ENCODE measurements around the gene TRIM2. TPM values are rescaled to one million over a fixed set of nuclear protein-coding genes. Genes with fewer than 3 reads are reported as not detected.

The TRIM2 gene
- polyA plus RNA-seq, 4 donors = 79.6 to 84.0 (median 81.3) TPM

GRCh38 chr4:153362184-153362583 is 157.9 kb downstream of the TRIM2 start:
- DNase-seq (ENCODE audit: low read depth in 4 of 4, low spot score in 2 of 4) = no peak

- no peak for DNase-seq (ENCODE audit: low read depth in 4 of 4, low spot score in 2 of 4)
These were observed 159.8 kb downstream of the TRIM2 start for GRCh38 chr4:153364061-153364460.

GRCh38 chr4:153365003-153365402 is 160.8 kb downstream of the TRIM2 start:
- DNase-seq (ENCODE audit: low read depth in 4 of 4, low spot score in 2 of 4) = no peak

- no peak for DNase-seq (ENCODE audit: low read depth in 4 of 4, low spot score in 2 of 4)
These were observed 162.2 kb downstream of the TRIM2 start for GRCh38 chr4:153366486-153366885.

GRCh38 chr4:153367092-153367491 is 162.8 kb downstream of the TRIM2 start:
- no peak for DNase-seq (ENCODE audit: low read depth in 4 of 4, low spot score in 2 of 4)

- no peak for DNase-seq (ENCODE audit: low read depth in 4 of 4, low spot score in 2 of 4)
These were observed 164.8 kb downstream of the TRIM2 start for GRCh38 chr4:153369021-153369420.

- DNase-seq (ENCODE audit: low read depth in 4 of 4, low spot score in 2 of 4) = no peak
These were observed 167.5 kb downstream of the TRIM2 start for GRCh38 chr4:153371701-153372234.

GRCh38 chr4:153372967-153373562 is 168.8 kb downstream of the TRIM2 start:
- DNase-seq (ENCODE audit: low read depth in 4 of 4, low spot score in 2 of 4) = no peak

- no peak for DNase-seq (ENCODE audit: low read depth in 4 of 4, low spot score in 2 of 4)
These were observed 170.2 kb downstream of the TRIM2 start for GRCh38 chr4:153374442-153374841.

GRCh38 chr4:153375303-153375702 is 171.1 kb downstream of the TRIM2 start:
- no peak for DNase-seq (ENCODE audit: low read depth in 4 of 4, low spot score in 2 of 4)

GRCh38 chr4:153383131-153383530 is 178.9 kb downstream of the TRIM2 start:
- no peak for DNase-seq (ENCODE audit: low read depth in 4 of 4, low spot score in 2 of 4)

- DNase-seq (ENCODE audit: low read depth in 4 of 4, low spot score in 2 of 4) = no peak
These were observed 179.9 kb downstream of the TRIM2 start for GRCh38 chr4:153384160-153384559.

GRCh38 chr4:153385784-153386183 is 181.5 kb downstream of the TRIM2 start:
- no peak for DNase-seq (ENCODE audit: low read depth in 4 of 4, low spot score in 2 of 4)

GRCh38 chr4:153387981-153388380 is 183.7 kb downstream of the TRIM2 start:
- no peak for DNase-seq (ENCODE audit: low read depth in 4 of 4, low spot score in 2 of 4)

Other genes starting within 250 kb of the TRIM2 start
- 10 to 100 TPM; 14.7 to 16.5 (median 15.6) TPM for gene MND1, start 140.2 kb downstream of the TRIM2 start, polyA plus RNA-seq (ENCODE audit: insufficient read length in 4 of 4)